HFFc6 (cell line): ENCODE data around the gene WDR20. TPM values are rescaled to one million over a fixed set of nuclear protein-coding genes. Genes with fewer than 3 reads are reported as not detected.

Experiments used
- DNase-seq: peaks from one replicate; pipeline ENCODE4 v3.0.0-alpha.2; 2018
- H3K27ac Mint-ChIP-seq: 2 replicates; pipeline ENCODE4 v1.8.0; 2020; ENCODE audit warnings: mild to moderate bottlenecking, mixed read lengths
- H3K27me3 Mint-ChIP-seq: 2 replicates; pipeline ENCODE4 v1.8.0; 2021; ENCODE audit warnings: mild to moderate bottlenecking, moderate library complexity, mixed read lengths; ENCODE audit not compliant: insufficient read depth
- H3K36me3 Mint-ChIP-seq: 2 replicates; pipeline ENCODE4 v1.8.0; 2021; ENCODE audit warnings: low read depth, mixed read lengths
- H3K4me1 Mint-ChIP-seq: 2 replicates; pipeline ENCODE4 v1.8.0; 2020; ENCODE audit warnings: low read depth, mixed read lengths
- H3K4me3 Mint-ChIP-seq: 2 replicates; pipeline ENCODE4 v1.8.0; 2020; ENCODE audit warnings: mild to moderate bottlenecking, moderate library complexity, mixed read lengths
- H3K9me3 Mint-ChIP-seq: 2 replicates; pipeline ENCODE4 v1.8.0; 2020; ENCODE audit warnings: mild to moderate bottlenecking, mixed read lengths
- CTCF ChIP-seq: fragments of 200-600 bp; sonication (generic); IDR thresholded peaks from 2 replicates; pipeline ENCODE4 v1.5.0; 2021; ENCODE audit warnings: antibody characterized with exemption, mild to moderate bottlenecking
- total RNA-seq, 6 experiments: library from RNA; stranded (reverse); fragmentation: NEBNext Ultra II Directional; extraction: Animal tissue kit (Norgen Biotek cat#: 25700); gene quantifications; 2 replicates in 1 of 6; 3 replicates in 5 of 6; pipeline ENCODE4 v1.2.3, GENCODE V29; 2021

The WDR20 gene
- total RNA-seq, 6 experiments from 2014 or later: 24.4 to 28.7 (median 27.7) TPM

GRCh38 chr14:102250636-102251035 lies 110.9 kb downstream of the WDR20 start:
- DNase-seq: no peak
- Mint-ChIP-seq H3K4me3 (no peak overlapping the region), H3K4me1 (peaks cover 11% of the 10 kb centered on the region), H3K27me3 (no peaks in the 10 kb centered on the region; the same call in 1 of the 2 replicates), H3K36me3 (peaks cover 4% of the 10 kb centered on the region; the same call in 1 of the 2 replicates), H3K27ac (no peak overlapping the region), H3K9me3 (no peaks in the 10 kb centered on the region)
- TF ChIP-seq CTCF: no peak

- DNase-seq: no peak
- TF ChIP-seq CTCF: no peak
- no peaks in the 10 kb centered on the region for H3K9me3 Mint-ChIP-seq
- peaks cover 15% of the 10 kb centered on the region for H3K4me1 Mint-ChIP-seq
- peaks cover 4% of the 10 kb centered on the region; the same call in 1 of the 2 replicates for H3K36me3 Mint-ChIP-seq
- no peaks in the 10 kb centered on the region; the same call in 1 of the 2 replicates for H3K27me3 Mint-ChIP-seq
- no peak overlapping the region for H3K4me3 Mint-ChIP-seq
- H3K27ac Mint-ChIP-seq: no peak overlapping the region
Measured at GRCh38 chr14:102251161-102251560, 111.5 kb downstream of the WDR20 start.

- H3K27me3 Mint-ChIP-seq: no peaks in the 10 kb centered on the region; the same call in none of the 2 replicates
- H3K36me3 Mint-ChIP-seq: peaks cover 17% of the 10 kb centered on the region
- H3K4me3 Mint-ChIP-seq: no peak overlapping the region
- H3K27ac Mint-ChIP-seq: 0 out of 2 replicates have a peak overlapping the region, but pooled peaks have one; percentile 1
- TF ChIP-seq CTCF: no peak
- no peak for DNase-seq
- peaks cover 21% of the 10 kb centered on the region for H3K4me1 Mint-ChIP-seq
- H3K9me3 Mint-ChIP-seq: no peaks in the 10 kb centered on the region
Measured at GRCh38 chr14:102252834-102253801, 113.4 kb downstream of the WDR20 start.

- Mint-ChIP-seq H3K4me1 (peaks cover 21% of the 10 kb centered on the region), H3K36me3 (peaks cover 24% of the 10 kb centered on the region), H3K27me3 (no peaks in the 10 kb centered on the region; the same call in none of the 2 replicates), H3K9me3 (no peaks in the 10 kb centered on the region), H3K27ac (peak overlapping the region; percentile 98), H3K4me3 (no peak overlapping the region; the same call in 1 of the 2 replicates)
- DNase-seq: peak; percentile 65
- no peak for TF ChIP-seq CTCF
Measured at GRCh38 chr14:102255401-102256190, 115.9 kb downstream of the WDR20 start.

- no peak for TF ChIP-seq CTCF
- no peak for DNase-seq
- Mint-ChIP-seq H3K4me1 (peaks cover 21% of the 10 kb centered on the region), H3K9me3 (no peaks in the 10 kb centered on the region), H3K4me3 (no peak overlapping the region), H3K27ac (peak overlapping the region; percentile 98), H3K36me3 (peaks cover 24% of the 10 kb centered on the region), H3K27me3 (no peaks in the 10 kb centered on the region; the same call in none of the 2 replicates)
Measured at GRCh38 chr14:102256716-102257115, 117.0 kb downstream of the WDR20 start.
